IMR-90 (cell line): Measurements from ENCODE around the gene DDX4. TPM values are rescaled to one million over a fixed set of nuclear protein-coding genes. Genes with fewer than 3 reads are reported as not detected.

Experiments used
- ATAC-seq: fragments of 200-7000 bp; cut with Tn5 transposase; 2 replicates; pipeline ENCODE4 v1.9.1; 2020; ENCODE audit warnings: low read depth, mild to moderate bottlenecking, moderate library complexity
- BruUV-seq: library from RNA; stranded (reverse); fragments of 400-500 nt; replicated peaks from 2 replicates; lab custom pipeline; 2021; lab: Mats Ljungman, UMichigan
- CTCF ChIA-PET: fragments of 300-600 bp; formaldehyde crosslinking; extraction: SDS; loops from one replicate; lab custom pipeline; 2021; ENCODE audit warnings: antibody characterized with exemption; lab: Yijun Ruan, JAX
- POLR2A ChIA-PET: fragments of 300-600 bp; sonication (Branson Sonifier 250); formaldehyde crosslinking; loops from one replicate; lab custom pipeline; 2022; ENCODE audit warnings: antibody characterized with exemption; ENCODE audit not compliant: unreplicated experiment; lab: Charles Lee
- DNase-seq: peaks from one replicate; pipeline ENCODE4 v3.0.0; 2013
- H2AFZ ChIP-seq: replicated peaks from 2 replicates; pipeline ENCODE3; 2013; ENCODE audit warnings: low read length, mild to moderate bottlenecking; ENCODE audit not compliant: poor library complexity
- H2AK5ac ChIP-seq: 2 replicates; pipeline ENCODE4 v1.6.1; 2013; ENCODE audit warnings: low read depth, low read length, inconsistent platforms
- H2AK9ac ChIP-seq: replicated peaks from 2 replicates; pipeline ENCODE3; 2013; ENCODE audit warnings: mild to moderate bottlenecking, low read depth, low read length, moderate library complexity; ENCODE audit not compliant: poor library complexity
- H2BK120ac ChIP-seq: 2 replicates; pipeline ENCODE4 v1.6.1; 2013; ENCODE audit warnings: low read depth, low read length, inconsistent platforms
- H2BK15ac ChIP-seq: 3 replicates; pipeline ENCODE4 v1.6.1; 2013; ENCODE audit warnings: low read depth, low read length, inconsistent platforms
- H2BK20ac ChIP-seq: 2 replicates; pipeline ENCODE4 v1.6.1; 2013; ENCODE audit warnings: low read depth, mild to moderate bottlenecking, inconsistent platforms, low read length, moderate library complexity
- H2BK5ac ChIP-seq: 2 replicates; pipeline ENCODE4 v1.6.1; 2013; ENCODE audit warnings: mild to moderate bottlenecking, low read depth, low read length, inconsistent platforms; ENCODE audit not compliant: poor library complexity, severe bottlenecking
- H3K14ac ChIP-seq: replicated peaks from 2 replicates; pipeline ENCODE4 v1.6.1; 2013; ENCODE audit warnings: low read depth, low read length, inconsistent platforms
- H3K18ac ChIP-seq: 2 replicates; pipeline ENCODE4 v1.6.1; 2013; ENCODE audit warnings: low read depth, low read length, control low read depth
- H3K23ac ChIP-seq: 2 replicates; pipeline ENCODE4 v1.6.1; 2013; ENCODE audit warnings: low read depth, low read length, inconsistent platforms
- H3K27ac ChIP-seq: 2 replicates; pipeline ENCODE4 v1.5.1; 2013; ENCODE audit warnings: mild to moderate bottlenecking, control low read depth, low read length; ENCODE audit not compliant: insufficient read depth
- H3K27me3 ChIP-seq: 2 replicates; pipeline ENCODE4 v1.6.1; 2013; ENCODE audit warnings: low read length; ENCODE audit not compliant: control insufficient read depth, insufficient read depth
- H3K36me3 ChIP-seq: 2 replicates; pipeline ENCODE4 v1.6.1; 2013; ENCODE audit warnings: low read length, mixed read lengths; ENCODE audit not compliant: control insufficient read depth, insufficient read depth
- H3K4ac ChIP-seq: 2 replicates; pipeline ENCODE4 v1.6.1; 2013; ENCODE audit warnings: low read depth, low read length, inconsistent platforms
- H3K4me1 ChIP-seq: 2 replicates; pipeline ENCODE4 v1.6.1; 2013; ENCODE audit warnings: low read length, mixed read lengths; ENCODE audit not compliant: control insufficient read depth, insufficient read depth
- H3K4me2 ChIP-seq: 2 replicates; pipeline ENCODE4 v1.6.1; 2013; ENCODE audit warnings: low read depth, mild to moderate bottlenecking, control low read depth, low read length, moderate library complexity
- H3K4me3 ChIP-seq: 2 replicates; pipeline ENCODE4 v1.5.1; 2013; ENCODE audit warnings: low read depth, mild to moderate bottlenecking, control low read depth, low read length, moderate library complexity; ENCODE audit not compliant: insufficient read depth
- H3K56ac ChIP-seq: 2 replicates; pipeline ENCODE4 v1.6.1; 2013; ENCODE audit warnings: low read length, inconsistent platforms; ENCODE audit not compliant: insufficient read depth; ENCODE audit errors: extremely low read depth
- H3K79me1 ChIP-seq, 2 experiments: 2 replicates each; pipeline ENCODE4 v1.6.1; 2013; ENCODE audit warnings: low read length in 2 of 2, inconsistent platforms in 1 of 2, low read depth in 1 of 2
- H3K9ac ChIP-seq: 2 replicates; pipeline ENCODE4 v1.6.1; 2013; ENCODE audit warnings: low read depth, low read length, control low read depth
- H3K9me1 ChIP-seq: 2 replicates; pipeline ENCODE4 v1.6.1; 2013; ENCODE audit warnings: low read length, inconsistent platforms; ENCODE audit not compliant: insufficient read depth
- H3K9me3 ChIP-seq: 2 replicates; pipeline ENCODE4 v1.6.1; 2013; ENCODE audit warnings: low read length; ENCODE audit not compliant: control insufficient read depth, insufficient read depth
- H4K20me1 ChIP-seq: 2 replicates; pipeline ENCODE4 v1.6.1; 2013; ENCODE audit warnings: low read length, inconsistent platforms; ENCODE audit not compliant: insufficient read depth
- H4K5ac ChIP-seq: 2 replicates; pipeline ENCODE4 v1.6.1; 2013; ENCODE audit warnings: mild to moderate bottlenecking, low read depth, low read length, control low read depth
- H4K8ac ChIP-seq, 2 experiments: 2 replicates each; pipeline ENCODE4 v1.6.1; 2013; ENCODE audit warnings: low read depth in 2 of 2, low read length in 2 of 2, control low read depth in 1 of 2, inconsistent platforms in 1 of 2
- H4K91ac ChIP-seq: 2 replicates; pipeline ENCODE4 v1.6.1; 2013; ENCODE audit warnings: low read depth, low read length, inconsistent platforms; ENCODE audit not compliant: insufficient read depth
- BHLHE40 ChIP-seq: fragments of 150-350 bp; IDR thresholded peaks from 2 replicates; pipeline ENCODE4 v1.6.1; 2016; ENCODE audit warnings: mild to moderate bottlenecking, low read depth, low read length
- CEBPB ChIP-seq: IDR thresholded peaks from 2 replicates; pipeline ENCODE4 v1.6.1; 2012; ENCODE audit warnings: low read depth, low read length, improper control_type of control experiment
- CHD1 ChIP-seq: IDR thresholded peaks from 2 replicates; pipeline ENCODE4 v1.6.1; 2012; ENCODE audit warnings: low read depth, low read length, improper control_type of control experiment
- FOS ChIP-seq: fragments of 150-350 bp; IDR thresholded peaks from 2 replicates; pipeline ENCODE4 v1.6.1; 2016; ENCODE audit warnings: low read depth, low read length
- MAFK ChIP-seq: IDR thresholded peaks from 2 replicates; pipeline ENCODE4 v1.6.1; 2012; ENCODE audit warnings: low read depth, low read length, improper control_type of control experiment
- MAZ ChIP-seq: IDR thresholded peaks from 2 replicates; pipeline ENCODE4 v1.6.1; 2012; ENCODE audit warnings: low read depth, mild to moderate bottlenecking, low read length, improper control_type of control experiment, moderate library complexity, borderline replicate concordance
- NFE2L2 ChIP-seq: fragments of 150-350 bp; IDR thresholded peaks from 2 replicates; pipeline ENCODE4 v1.6.1; 2016; ENCODE audit warnings: low read depth, mild to moderate bottlenecking, low read length
- POLR2A ChIP-seq: IDR thresholded peaks from 2 replicates; pipeline ENCODE4 v1.6.1; 2012; ENCODE audit warnings: mild to moderate bottlenecking, low read depth, low read length
- RAD21 ChIP-seq: IDR thresholded peaks from 2 replicates; pipeline ENCODE4 v1.6.1; 2012; ENCODE audit warnings: low read length, improper control_type of control experiment
- RCOR1 ChIP-seq: IDR thresholded peaks from 2 replicates; pipeline ENCODE4 v1.6.1; 2012; ENCODE audit warnings: mild to moderate bottlenecking, low read length, improper control_type of control experiment; ENCODE audit not compliant: insufficient replicate concordance
- RFX5 ChIP-seq: IDR thresholded peaks from 2 replicates; pipeline ENCODE4 v1.8.0; 2012; ENCODE audit warnings: low read depth, mild to moderate bottlenecking, low read length, moderate library complexity
- SMC3 ChIP-seq: fragments of 150-350 bp; IDR thresholded peaks from 2 replicates; pipeline ENCODE4 v1.6.1; 2016; ENCODE audit warnings: low read depth, mild to moderate bottlenecking, antibody characterized with exemption, low read length, moderate library complexity
- WGBS, 2 experiments: methylation state at CpG; one replicate each; pipeline versions ENCODE4 v1.1.5 to v1.1.7; 2013; ENCODE audit warnings: missing lambda C conversion rate in 2 of 2; ENCODE audit not compliant: insufficient read length in 1 of 2; ENCODE audit errors: extremely low coverage in 2 of 2; 5-methylcytosine and 5-hydroxymethylcytosine counted together
- dilution Hi-C: fragments of 300-500 bp; cut with HindIII; formaldehyde crosslinking; loops from one replicate; pipeline ENCODE4 v1.14.3; 2018; ENCODE audit warnings: low sequenced_read_pairs; ENCODE audit not compliant: unreplicated experiment
- in situ Hi-C: fragments of 300-500 bp; cut with MboI; formaldehyde crosslinking; loops from 3 replicates; pipeline ENCODE4 v1.14.3; 2019; ENCODE audit warnings: low sequenced_read_pairs, inconsistent platforms, mixed read lengths
- intact Hi-C: fragments of 100-400 bp; cut with micrococcal nuclease; formaldehyde crosslinking; loops from 2 replicates; pipeline ENCODE4 v1.10.0; 2022
- polyA plus RNA-seq, 3 experiments: library from polyadenylated mRNA; depleted of rRNA; stranded (reverse); fragments of >200 nt; gene quantifications; 2 replicates each; pipeline ENCODE4 v1.2.3, GENCODE V29; 2012; ENCODE audit warnings: low replicate concordance in 1 of 3
- total RNA-seq: library from RNA; depleted of rRNA; stranded (reverse); fragments of >200 nt; gene quantifications from 2 replicates; pipeline ENCODE4 v1.2.3, GENCODE V29; 2012
- TF ChIP-seq, protein P1 (sequence below): fragments of 150-350 bp; IDR thresholded peaks from 2 replicates; pipeline ENCODE4 v1.6.1; 2017; ENCODE audit warnings: mild to moderate bottlenecking, antibody characterized with exemption, low read length, low read depth
- TF ChIP-seq, protein P2 (sequence below): conservative IDR thresholded peaks from 2 replicates; pipeline ENCODE4 v1.5.1; 2012; ENCODE audit warnings: mild to moderate bottlenecking, low read depth, low read length, improper control_type of control experiment

DDX4 gene
- total and polyA plus RNA-seq, 2 of the 4 experiments (the other 2 are of a cell fraction) = not detected

DNA sequence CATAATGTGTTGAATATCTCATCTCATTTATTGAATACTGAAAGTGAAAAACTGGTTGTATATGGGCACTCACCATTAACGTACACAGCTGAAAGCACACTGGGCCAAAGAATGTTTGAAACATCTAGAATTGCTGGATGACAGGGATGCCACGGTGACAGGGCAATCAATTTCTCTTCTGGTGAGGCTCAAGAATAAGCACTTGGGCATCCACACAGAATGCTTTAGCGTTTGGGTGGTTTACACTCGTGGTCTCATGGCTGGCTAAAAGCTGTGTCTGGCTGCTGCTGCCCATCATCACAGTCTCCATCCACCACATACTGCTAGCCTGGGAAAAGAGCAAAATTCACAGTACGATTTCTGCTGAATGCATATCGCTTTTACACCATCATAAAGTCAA lies 82.6 kb downstream of the DDX4 start:
- H4K5ac ChIP-seq = no peak overlapping the region
- no peak overlapping the region for H3K23ac ChIP-seq
- no peaks in the 10 kb centered on the region for H3K9me3 ChIP-seq
- H3K4me1 ChIP-seq = peaks cover 3% of the 10 kb centered on the region; the same call in 1 of the 2 replicates
- ATAC-seq (no peak), DNase-seq (peak; percentile 1)
- in situ Hi-C loops = no loop called here
- no peak overlapping the region for H2AFZ ChIP-seq
- no peak overlapping the region for H2BK15ac ChIP-seq
- no peak overlapping the region for H2BK5ac ChIP-seq
- BruUV-seq = no TSS peak
- H3K56ac ChIP-seq = no peak overlapping the region
- no peak overlapping the region for H3K27ac ChIP-seq
- no peaks in the 10 kb centered on the region for H3K9me1 ChIP-seq
- intact Hi-C loops = no loop called here
- no peak overlapping the region for H4K91ac ChIP-seq
- POLR2A ChIA-PET = no interaction called here
- H3K14ac ChIP-seq = no peak overlapping the region; the same call in 1 of the 2 replicates
- no peak overlapping the region for H3K9ac ChIP-seq
- H2AK5ac ChIP-seq = no peak overlapping the region
- no peak overlapping the region for H4K8ac ChIP-seq
- no peaks in the 10 kb centered on the region for H3K36me3 ChIP-seq
- H3K27me3 ChIP-seq = peaks cover 28% of the 10 kb centered on the region
- WGBS, 2 experiments = 71% methylated on average over 3 of the region's 6 CpGs; no CpG with 5 or more reads in 1 of the 2 experiments
- no peaks in the 10 kb centered on the region for H4K20me1 ChIP-seq
- no peak for TF ChIP-seq CEBPB
- no peak for TF ChIP-seq NFE2L2
- no peak for TF ChIP-seq MAZ
- TF ChIP-seq, protein P1, sequence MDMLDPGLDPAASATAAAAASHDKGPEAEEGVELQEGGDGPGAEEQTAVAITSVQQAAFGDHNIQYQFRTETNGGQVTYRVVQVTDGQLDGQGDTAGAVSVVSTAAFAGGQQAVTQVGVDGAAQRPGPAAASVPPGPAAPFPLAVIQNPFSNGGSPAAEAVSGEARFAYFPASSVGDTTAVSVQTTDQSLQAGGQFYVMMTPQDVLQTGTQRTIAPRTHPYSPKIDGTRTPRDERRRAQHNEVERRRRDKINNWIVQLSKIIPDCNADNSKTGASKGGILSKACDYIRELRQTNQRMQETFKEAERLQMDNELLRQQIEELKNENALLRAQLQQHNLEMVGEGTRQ = no peak
- no peak for TF ChIP-seq BHLHE40
- TF ChIP-seq RCOR1 = no peak
- TF ChIP-seq MAFK = no peak
- TF ChIP-seq CHD1 = no peak
- no peak for TF ChIP-seq SMC3
- TF ChIP-seq, protein P2, sequence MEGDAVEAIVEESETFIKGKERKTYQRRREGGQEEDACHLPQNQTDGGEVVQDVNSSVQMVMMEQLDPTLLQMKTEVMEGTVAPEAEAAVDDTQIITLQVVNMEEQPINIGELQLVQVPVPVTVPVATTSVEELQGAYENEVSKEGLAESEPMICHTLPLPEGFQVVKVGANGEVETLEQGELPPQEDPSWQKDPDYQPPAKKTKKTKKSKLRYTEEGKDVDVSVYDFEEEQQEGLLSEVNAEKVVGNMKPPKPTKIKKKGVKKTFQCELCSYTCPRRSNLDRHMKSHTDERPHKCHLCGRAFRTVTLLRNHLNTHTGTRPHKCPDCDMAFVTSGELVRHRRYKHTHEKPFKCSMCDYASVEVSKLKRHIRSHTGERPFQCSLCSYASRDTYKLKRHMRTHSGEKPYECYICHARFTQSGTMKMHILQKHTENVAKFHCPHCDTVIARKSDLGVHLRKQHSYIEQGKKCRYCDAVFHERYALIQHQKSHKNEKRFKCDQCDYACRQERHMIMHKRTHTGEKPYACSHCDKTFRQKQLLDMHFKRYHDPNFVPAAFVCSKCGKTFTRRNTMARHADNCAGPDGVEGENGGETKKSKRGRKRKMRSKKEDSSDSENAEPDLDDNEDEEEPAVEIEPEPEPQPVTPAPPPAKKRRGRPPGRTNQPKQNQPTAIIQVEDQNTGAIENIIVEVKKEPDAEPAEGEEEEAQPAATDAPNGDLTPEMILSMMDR = no peak
- no peak for TF ChIP-seq RAD21
- no peak for TF ChIP-seq FOS
- TF ChIP-seq POLR2A = no peak
- TF ChIP-seq RFX5 = no peak
- CTCF ChIA-PET = interaction anchor here (0.6 kb wide), 1 partner anchor 80 kb away, joined by 4 read pairs; no protein-coding TSS in a partner anchor
- no peak overlapping the region for H3K4ac ChIP-seq
- H2BK20ac ChIP-seq = no peak overlapping the region
- H2BK120ac ChIP-seq = no peak overlapping the region
- H3K18ac ChIP-seq = no peak overlapping the region
- H3K79me1 ChIP-seq = no peaks in the 10 kb centered on the region
- dilution Hi-C loops = no loop called here
- H2AK9ac ChIP-seq = no peak overlapping the region
- no peak overlapping the region for H3K4me2 ChIP-seq
- H3K4me3 ChIP-seq = no peak overlapping the region
